ENCODE data around the gene ZNF529.

The ZNF529 gene

DNA sequence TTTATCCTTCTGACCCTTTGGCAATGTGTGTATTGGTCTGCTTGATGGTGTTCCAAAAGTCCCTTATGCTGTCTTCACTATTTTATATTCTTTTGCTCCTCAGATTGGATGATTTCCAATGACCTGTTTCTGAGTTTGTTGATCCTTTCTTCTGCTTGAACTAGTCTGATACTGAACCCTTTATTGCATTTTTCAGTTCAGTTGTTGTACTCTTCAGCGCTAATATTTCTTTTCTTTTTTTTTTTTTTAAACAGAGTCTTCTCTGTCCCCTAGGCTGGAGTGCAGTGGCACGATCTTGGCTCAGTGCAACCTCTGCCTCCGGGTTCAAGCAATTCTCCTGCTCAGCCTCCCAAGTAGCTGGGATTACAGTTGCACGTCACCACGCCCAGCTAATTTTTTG, 71.1 kb downstream of the ZNF529 start:
- peaks cover 24% of the 10 kb centered on the region for H3K9me3 ChIP-seq (ENCODE audit: insufficient read depth, low read depth, low read length)
- no peak overlapping the region for H2AFZ ChIP-seq (ENCODE audit: insufficient read depth, low read length, poor library complexity)
- no peak overlapping the region for H3K9ac ChIP-seq (ENCODE audit: low read length)
- H3K4ac ChIP-seq (ENCODE audit: low read depth, low read length) = no peak overlapping the region
- no peak overlapping the region for H3K27ac ChIP-seq (ENCODE audit: low read depth, low read length)
- no peak for DNase-seq
- no peak overlapping the region for H2BK12ac ChIP-seq (ENCODE audit: low read length)
- no peak overlapping the region for H2BK120ac ChIP-seq (ENCODE audit: insufficient read depth, low read length, poor library complexity)
- no peak overlapping the region for H2BK5ac ChIP-seq (ENCODE audit: low read depth, low read length, poor library complexity)
- H3K79me2 ChIP-seq (ENCODE audit: control insufficient read depth, insufficient read depth, low read length, poor library complexity) = no peaks in the 10 kb centered on the region
- no peaks in the 10 kb centered on the region for H3K4me1 ChIP-seq (ENCODE audit: control insufficient read depth in 1 of 2, insufficient read depth in 2 of 2, low read length in 2 of 2)
- H3K4me3 ChIP-seq (ENCODE audit: low read depth, low read length) = no peak overlapping the region
- no peak overlapping the region for H4K12ac ChIP-seq (ENCODE audit: low read depth, low read length)
- H3K18ac ChIP-seq (ENCODE audit: low read length) = no peak overlapping the region
- no peak overlapping the region for H3K4me2 ChIP-seq (ENCODE audit: low read length)
- H4K91ac ChIP-seq (ENCODE audit: low read depth, low read length) = no peak overlapping the region
- no CpG with 5 or more reads among the region's 5 CpGs for WGBS (ENCODE audit: extremely low coverage, insufficient coverage, insufficient read length)
- H3K79me1 ChIP-seq (ENCODE audit: low read length) = no peaks in the 10 kb centered on the region
- H3K27me3 ChIP-seq (ENCODE audit: insufficient read depth, low read length) = no peaks in the 10 kb centered on the region
- H3K23ac ChIP-seq (ENCODE audit: low read length) = no peak overlapping the region
- H4K8ac ChIP-seq (ENCODE audit: low read depth, low read length) = no peak overlapping the region
- H2AK5ac ChIP-seq (ENCODE audit: low read length) = no peak overlapping the region
- H3K36me3 ChIP-seq (ENCODE audit: control insufficient read depth in 1 of 2, insufficient read depth in 2 of 2, low read length in 2 of 2) = no peaks in the 10 kb centered on the region
- H3K14ac ChIP-seq (ENCODE audit: low read length) = no peak overlapping the region

DNA sequence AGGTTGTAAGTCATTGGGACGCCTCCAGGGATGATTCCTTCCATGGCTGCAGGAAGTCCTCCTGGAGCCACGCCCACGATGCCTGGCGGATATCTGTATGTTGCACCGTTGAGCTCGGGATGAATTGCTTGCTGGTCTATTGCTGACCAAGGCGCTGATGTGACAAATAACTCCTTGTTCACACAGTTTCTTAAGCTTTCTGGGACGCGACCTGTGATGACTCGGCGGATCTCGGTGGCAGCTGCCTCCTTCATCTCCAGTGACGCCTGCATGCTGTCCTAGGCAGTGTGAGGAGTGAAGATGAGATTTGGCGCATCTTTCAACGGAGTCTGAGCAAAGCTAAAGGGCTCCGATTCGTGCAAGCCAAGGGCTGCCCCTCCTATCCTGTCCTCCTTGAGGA, 76.1 kb downstream of the ZNF529 start:
- Histone ChIP-seq H2BK5ac (ENCODE audit: low read depth, low read length, poor library complexity) (no peak overlapping the region), H4K91ac (ENCODE audit: low read depth, low read length) (no peak overlapping the region), H3K27ac (ENCODE audit: low read depth, low read length) (no peak overlapping the region), H3K9me3 (ENCODE audit: insufficient read depth, low read depth, low read length) (peaks cover 21% of the 10 kb centered on the region), H3K36me3 (ENCODE audit: control insufficient read depth in 1 of 2, insufficient read depth in 2 of 2, low read length in 2 of 2) (no peaks in the 10 kb centered on the region), H3K4ac (ENCODE audit: low read depth, low read length) (no peak overlapping the region), H2AFZ (ENCODE audit: insufficient read depth, low read length, poor library complexity) (no peak overlapping the region), H3K4me2 (ENCODE audit: low read length) (no peak overlapping the region), H3K79me1 (ENCODE audit: low read length) (no peaks in the 10 kb centered on the region), H4K12ac (ENCODE audit: low read depth, low read length) (no peak overlapping the region), H4K8ac (ENCODE audit: low read depth, low read length) (no peak overlapping the region), H2BK12ac (ENCODE audit: low read length) (no peak overlapping the region), H3K23ac (ENCODE audit: low read length) (no peak overlapping the region), H2AK5ac (ENCODE audit: low read length) (no peak overlapping the region), H3K79me2 (ENCODE audit: control insufficient read depth, insufficient read depth, low read length, poor library complexity) (no peaks in the 10 kb centered on the region), H3K14ac (ENCODE audit: low read length) (no peak overlapping the region), H2BK120ac (ENCODE audit: insufficient read depth, low read length, poor library complexity) (no peak overlapping the region), H3K4me1 (ENCODE audit: control insufficient read depth in 1 of 2, insufficient read depth in 2 of 2, low read length in 2 of 2) (no peaks in the 10 kb centered on the region), H3K27me3 (ENCODE audit: insufficient read depth, low read length) (no peaks in the 10 kb centered on the region), H3K9ac (ENCODE audit: low read length) (no peak overlapping the region), H3K18ac (ENCODE audit: low read length) (no peak overlapping the region), H3K4me3 (ENCODE audit: low read depth, low read length) (no peak overlapping the region)
- WGBS (ENCODE audit: extremely low coverage, insufficient coverage, insufficient read length) = no CpG with 5 or more reads among the region's 17 CpGs
- no peak for DNase-seq

All from trophoblast cell (in vitro differentiated cells and primary cell).